C4-2B (cell line): ENCODE measurements around the gene GPR107.

Experiments used
- H3K27ac ChIP-seq: fragments of 450-650 bp; 2 replicates; pipeline ENCODE4 v1.5.1; 2017
- ZFX ChIP-seq: fragments of 450-650 bp; IDR thresholded peaks from 2 replicates; pipeline ENCODE4 v1.6.1; 2017
- TF ChIP-seq, protein P1 (sequence below): fragments of 450-650 bp; conservative IDR thresholded peaks from 2 replicates; pipeline ENCODE4 v1.5.1; 2017; ENCODE audit warnings: mild to moderate bottlenecking

Gene GPR107

GRCh38 chr9:130139251-130139650, 85.5 kb downstream of the GPR107 start:
- H3K27ac ChIP-seq = no peak overlapping the region
- no peak for TF ChIP-seq ZFX
- TF ChIP-seq, protein P1, sequence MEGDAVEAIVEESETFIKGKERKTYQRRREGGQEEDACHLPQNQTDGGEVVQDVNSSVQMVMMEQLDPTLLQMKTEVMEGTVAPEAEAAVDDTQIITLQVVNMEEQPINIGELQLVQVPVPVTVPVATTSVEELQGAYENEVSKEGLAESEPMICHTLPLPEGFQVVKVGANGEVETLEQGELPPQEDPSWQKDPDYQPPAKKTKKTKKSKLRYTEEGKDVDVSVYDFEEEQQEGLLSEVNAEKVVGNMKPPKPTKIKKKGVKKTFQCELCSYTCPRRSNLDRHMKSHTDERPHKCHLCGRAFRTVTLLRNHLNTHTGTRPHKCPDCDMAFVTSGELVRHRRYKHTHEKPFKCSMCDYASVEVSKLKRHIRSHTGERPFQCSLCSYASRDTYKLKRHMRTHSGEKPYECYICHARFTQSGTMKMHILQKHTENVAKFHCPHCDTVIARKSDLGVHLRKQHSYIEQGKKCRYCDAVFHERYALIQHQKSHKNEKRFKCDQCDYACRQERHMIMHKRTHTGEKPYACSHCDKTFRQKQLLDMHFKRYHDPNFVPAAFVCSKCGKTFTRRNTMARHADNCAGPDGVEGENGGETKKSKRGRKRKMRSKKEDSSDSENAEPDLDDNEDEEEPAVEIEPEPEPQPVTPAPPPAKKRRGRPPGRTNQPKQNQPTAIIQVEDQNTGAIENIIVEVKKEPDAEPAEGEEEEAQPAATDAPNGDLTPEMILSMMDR = no peak

DNA sequence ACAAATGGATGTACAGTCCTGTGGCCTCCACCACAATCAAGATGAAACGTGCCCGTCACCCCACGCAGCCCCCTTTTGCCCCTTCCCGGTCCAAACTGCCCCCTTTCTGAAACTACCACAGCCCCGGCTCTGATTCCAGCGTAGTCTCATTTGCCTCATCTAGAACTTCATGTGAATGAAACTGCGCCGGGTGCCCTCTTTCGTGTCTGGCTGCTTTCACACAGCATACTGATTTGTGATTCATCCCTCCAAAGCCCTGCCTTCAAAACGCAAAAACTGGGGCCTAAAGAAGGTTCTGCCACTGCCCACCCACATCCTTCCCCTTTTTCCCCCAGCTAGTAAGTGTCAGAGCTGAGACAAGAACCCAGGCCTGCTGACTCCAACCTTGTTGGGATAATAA, 87.0 kb downstream of the GPR107 start:
- H3K27ac ChIP-seq = no peak overlapping the region
- TF ChIP-seq, protein P1 = no peak
- no peak for TF ChIP-seq ZFX

DNA sequence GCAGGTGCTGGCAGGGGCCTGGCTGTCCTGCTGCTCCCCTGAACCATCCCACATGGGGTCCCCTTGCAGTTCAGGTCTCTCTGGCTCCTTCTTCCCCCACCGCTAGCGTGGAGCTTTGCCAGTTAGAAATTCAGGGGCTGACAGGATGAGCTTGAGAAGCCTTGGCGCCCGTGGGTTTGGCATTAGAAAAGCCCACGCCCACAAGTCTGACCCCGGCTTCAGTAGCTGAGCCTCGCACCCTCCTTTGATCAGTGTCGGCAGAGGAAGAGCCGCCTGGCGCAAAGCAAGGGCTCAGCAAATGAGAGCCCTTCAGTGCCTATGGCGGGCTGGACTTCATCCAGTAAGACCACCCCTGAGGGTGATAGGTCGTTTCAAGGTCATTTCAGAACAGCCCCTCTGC, 88.3 kb downstream of the GPR107 start:
- no peak overlapping the region for H3K27ac ChIP-seq
- no peak for TF ChIP-seq ZFX
- TF ChIP-seq, protein P1 = no peak

DNA sequence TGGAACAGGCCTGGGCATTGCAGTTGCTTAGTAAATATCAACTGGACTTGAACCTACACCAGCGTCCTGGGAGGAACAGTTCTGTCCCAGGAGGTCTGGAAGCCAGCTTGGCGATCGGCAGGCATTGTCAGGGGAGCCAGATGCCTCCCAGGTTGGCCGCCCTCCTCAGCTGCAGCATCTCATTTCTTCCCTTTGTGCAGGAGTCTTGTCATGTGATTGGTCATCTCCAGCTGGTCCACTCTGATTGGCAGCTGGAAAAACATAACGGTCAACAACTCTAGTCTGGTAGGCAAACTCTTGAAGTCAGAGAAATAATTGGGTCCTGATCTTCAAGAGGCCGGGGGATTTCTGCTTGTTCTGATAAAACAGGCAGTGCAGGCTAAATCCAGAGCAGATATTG, 88.9 kb downstream of the GPR107 start:
- no peak overlapping the region for H3K27ac ChIP-seq
- no peak for TF ChIP-seq ZFX
- TF ChIP-seq, protein P1 = no peak

DNA sequence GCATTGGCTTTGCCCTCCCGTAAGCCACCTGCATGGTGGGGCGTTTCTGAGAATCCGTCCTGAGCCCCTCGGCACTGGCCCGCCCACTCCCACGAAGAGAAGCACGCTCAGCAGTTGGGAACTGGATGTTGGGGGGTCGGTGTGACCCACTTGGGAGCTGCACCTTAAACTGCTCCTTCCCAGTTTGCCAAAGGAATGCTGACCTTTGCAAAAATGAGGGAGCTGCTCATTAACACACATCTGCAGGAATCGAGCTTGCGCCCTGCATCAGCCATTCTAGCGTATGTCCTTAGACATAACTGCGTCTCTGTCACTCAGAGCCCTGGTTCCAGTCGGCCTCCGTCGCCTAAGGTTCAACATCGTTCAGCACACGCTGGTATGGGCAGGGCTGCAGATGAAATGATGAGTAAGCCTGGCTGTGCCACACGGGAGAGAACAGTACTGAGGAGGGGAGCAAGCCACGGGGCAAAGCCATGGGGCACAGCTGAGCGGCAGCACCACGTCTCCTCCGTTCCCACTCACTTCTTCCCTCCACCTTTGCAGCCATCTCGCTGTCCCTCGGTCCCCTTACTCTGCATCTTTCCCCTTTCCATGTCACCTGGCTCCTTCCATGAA, 89.7 kb downstream of the GPR107 start:
- no peak overlapping the region for H3K27ac ChIP-seq

DNA sequence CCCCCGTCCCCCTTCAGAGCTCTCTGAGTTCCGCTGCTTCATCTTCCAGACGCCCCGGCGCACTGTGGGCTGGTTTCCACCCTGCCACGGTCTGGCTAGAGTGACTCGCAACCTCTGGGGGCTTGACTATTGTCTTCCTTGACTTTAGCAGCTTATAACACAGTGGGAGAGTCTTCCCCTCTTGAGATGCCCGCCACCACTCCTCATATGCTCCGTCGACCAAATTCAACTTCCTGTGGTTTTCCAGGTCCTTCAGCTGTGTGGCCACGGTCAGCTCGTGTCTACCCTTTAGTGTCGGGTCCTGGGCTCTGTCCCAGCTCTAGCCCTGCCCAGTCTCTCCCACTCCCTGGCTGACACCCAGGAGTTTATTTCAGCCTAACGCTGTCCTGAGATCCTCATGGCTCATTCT, 90.3 kb downstream of the GPR107 start:
- no peak for TF ChIP-seq ZFX
- TF ChIP-seq, protein P1 = no peak
- no peak overlapping the region for H3K27ac ChIP-seq

More for the DNA sequence above, 89.7 kb downstream of the GPR107 start:
- TF ChIP-seq ZFX = no peak
- TF ChIP-seq, protein P1 = no peak

- no peak overlapping the region for H3K27ac ChIP-seq
- no peak for TF ChIP-seq ZFX
- TF ChIP-seq, protein P1 = no peak
These were observed 91.0 kb downstream of the GPR107 start for GRCh38 chr9:130144703-130145102.
